Upper lobe of right lung (tissue), 1 donor: Measurements from ENCODE around the gene APBA2. TPM values are rescaled to one million over a fixed set of nuclear protein-coding genes. Genes with fewer than 3 reads are reported as not detected.

Experiments used
- ATAC-seq: fragments of 200-7000 bp; cut with Tn5 transposase; one replicate; pipeline ENCODE4 v1.9.1; 2020; ENCODE audit warnings: mild to moderate bottlenecking, moderate library complexity
- DNase-seq: peaks from one replicate; pipeline ENCODE4 v3.0.0-alpha.2; 2020
- H3K27ac ChIP-seq: fragments of 200-600 bp; one replicate; pipeline ENCODE4 v1.8.0; 2022
- H3K27me3 ChIP-seq: fragments of 200-600 bp; one replicate; pipeline ENCODE4 v1.8.0; 2022; ENCODE audit warnings: mild to moderate bottlenecking
- H3K36me3 ChIP-seq: fragments of 200-600 bp; one replicate; pipeline ENCODE4 v1.8.0; 2022
- H3K4me1 ChIP-seq: fragments of 200-600 bp; one replicate; pipeline ENCODE4 v1.8.0; 2022
- H3K4me3 ChIP-seq: fragments of 200-600 bp; one replicate; pipeline ENCODE4 v1.8.0; 2022; ENCODE audit warnings: mild to moderate bottlenecking
- H3K9me3 ChIP-seq: fragments of 200-600 bp; one replicate; pipeline ENCODE4 v1.8.0; 2022
- intact Hi-C: fragments of 100-400 bp; cut with DNase I; formaldehyde crosslinking; loops from one replicate; pipeline ENCODE4 v1.11.0; 2022
- total RNA-seq: library from RNA; stranded (reverse); fragmentation: NEBNext Ultra II Directional; extraction: Animal tissue kit (Norgen Biotek cat#: 25700); gene quantifications from one replicate; pipeline ENCODE4 v1.2.1, GENCODE V29; 2021
- TF ChIP-seq, protein P1 (sequence below): fragments of 200-600 bp; IDR thresholded peaks from one replicate; pipeline ENCODE4 v1.8.0; 2022; ENCODE audit warnings: antibody characterized with exemption
- donor health status: DM: no; HTN: yes; CAD: no; lungs with severe emphysema.

Gene APBA2
- total RNA-seq, 1 donor from 2014 or later, result 4.2 TPM

- Histone ChIP-seq H3K27me3 (no peaks in the 10 kb centered on the region), H3K27ac (no peak overlapping the region), H3K9me3 (no peaks in the 10 kb centered on the region), H3K36me3 (no peaks in the 10 kb centered on the region), H3K4me1 (no peaks in the 10 kb centered on the region), H3K4me3 (no peak overlapping the region)
- ATAC-seq (no peak), DNase-seq (no peak)
- intact Hi-C loops, result no loop called here
- TF ChIP-seq, protein P1, sequence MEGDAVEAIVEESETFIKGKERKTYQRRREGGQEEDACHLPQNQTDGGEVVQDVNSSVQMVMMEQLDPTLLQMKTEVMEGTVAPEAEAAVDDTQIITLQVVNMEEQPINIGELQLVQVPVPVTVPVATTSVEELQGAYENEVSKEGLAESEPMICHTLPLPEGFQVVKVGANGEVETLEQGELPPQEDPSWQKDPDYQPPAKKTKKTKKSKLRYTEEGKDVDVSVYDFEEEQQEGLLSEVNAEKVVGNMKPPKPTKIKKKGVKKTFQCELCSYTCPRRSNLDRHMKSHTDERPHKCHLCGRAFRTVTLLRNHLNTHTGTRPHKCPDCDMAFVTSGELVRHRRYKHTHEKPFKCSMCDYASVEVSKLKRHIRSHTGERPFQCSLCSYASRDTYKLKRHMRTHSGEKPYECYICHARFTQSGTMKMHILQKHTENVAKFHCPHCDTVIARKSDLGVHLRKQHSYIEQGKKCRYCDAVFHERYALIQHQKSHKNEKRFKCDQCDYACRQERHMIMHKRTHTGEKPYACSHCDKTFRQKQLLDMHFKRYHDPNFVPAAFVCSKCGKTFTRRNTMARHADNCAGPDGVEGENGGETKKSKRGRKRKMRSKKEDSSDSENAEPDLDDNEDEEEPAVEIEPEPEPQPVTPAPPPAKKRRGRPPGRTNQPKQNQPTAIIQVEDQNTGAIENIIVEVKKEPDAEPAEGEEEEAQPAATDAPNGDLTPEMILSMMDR, result no peak
These were observed 236.1 kb downstream of the APBA2 start for GRCh38 chr15:29121907-29122306.

DNA sequence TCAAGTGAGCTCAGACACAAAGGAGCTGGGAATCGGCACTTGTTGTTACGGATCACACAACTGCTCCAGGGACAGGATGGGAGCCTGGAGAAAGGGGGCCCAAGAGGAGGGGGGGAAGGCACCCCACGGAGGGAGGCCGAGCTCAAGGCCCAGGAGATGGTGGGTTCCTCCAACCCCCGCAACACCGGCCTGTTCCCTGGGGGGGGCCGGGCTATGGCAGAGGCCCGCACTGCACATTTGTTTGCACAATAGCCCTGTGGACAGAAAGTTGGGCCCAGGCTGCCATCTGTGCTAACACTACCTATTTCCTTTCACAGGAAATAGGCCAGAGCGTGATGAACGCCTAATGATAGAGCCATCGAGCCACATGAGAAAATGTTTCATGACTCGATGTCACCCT lies 236.7 kb downstream of the APBA2 start:
- Histone ChIP-seq H3K36me3 (no peaks in the 10 kb centered on the region), H3K4me1 (no peaks in the 10 kb centered on the region), H3K27ac (no peak overlapping the region), H3K9me3 (no peaks in the 10 kb centered on the region), H3K4me3 (no peak overlapping the region), H3K27me3 (no peaks in the 10 kb centered on the region)
- intact Hi-C loops, result no loop called here
- TF ChIP-seq, protein P1, result no peak
- ATAC-seq (no peak), DNase-seq (no peak)

DNA sequence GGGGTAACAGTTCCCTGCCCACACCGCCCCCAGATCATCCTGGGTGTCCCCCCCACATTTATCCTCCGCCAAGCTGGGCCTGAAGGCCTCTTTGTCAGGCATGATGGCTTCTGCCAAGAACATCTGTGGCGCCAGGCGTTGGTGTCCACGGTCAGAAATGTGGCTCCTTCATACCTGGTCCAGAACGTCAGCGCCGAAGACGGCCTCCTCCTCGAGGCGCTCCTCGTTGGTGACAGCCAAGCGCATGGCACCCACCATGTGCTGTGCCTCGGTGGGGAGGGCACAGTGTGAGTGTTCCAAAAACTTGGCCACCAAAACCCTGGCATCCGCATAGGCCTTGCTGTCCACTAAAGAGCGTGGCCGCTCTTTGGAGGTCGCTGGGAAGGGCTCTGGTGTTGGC lies 237.4 kb downstream of the APBA2 start:
- Histone ChIP-seq H3K4me3 (no peak overlapping the region), H3K27ac (no peak overlapping the region), H3K9me3 (no peaks in the 10 kb centered on the region), H3K36me3 (no peaks in the 10 kb centered on the region), H3K4me1 (no peaks in the 10 kb centered on the region), H3K27me3 (no peaks in the 10 kb centered on the region)
- intact Hi-C loops, result no loop called here
- TF ChIP-seq, protein P1, result no peak
- ATAC-seq (no peak), DNase-seq (no peak)

GRCh38 chr15:29123991-29124390 lies 238.2 kb downstream of the APBA2 start:
- DNase-seq, result no peak

DNA sequence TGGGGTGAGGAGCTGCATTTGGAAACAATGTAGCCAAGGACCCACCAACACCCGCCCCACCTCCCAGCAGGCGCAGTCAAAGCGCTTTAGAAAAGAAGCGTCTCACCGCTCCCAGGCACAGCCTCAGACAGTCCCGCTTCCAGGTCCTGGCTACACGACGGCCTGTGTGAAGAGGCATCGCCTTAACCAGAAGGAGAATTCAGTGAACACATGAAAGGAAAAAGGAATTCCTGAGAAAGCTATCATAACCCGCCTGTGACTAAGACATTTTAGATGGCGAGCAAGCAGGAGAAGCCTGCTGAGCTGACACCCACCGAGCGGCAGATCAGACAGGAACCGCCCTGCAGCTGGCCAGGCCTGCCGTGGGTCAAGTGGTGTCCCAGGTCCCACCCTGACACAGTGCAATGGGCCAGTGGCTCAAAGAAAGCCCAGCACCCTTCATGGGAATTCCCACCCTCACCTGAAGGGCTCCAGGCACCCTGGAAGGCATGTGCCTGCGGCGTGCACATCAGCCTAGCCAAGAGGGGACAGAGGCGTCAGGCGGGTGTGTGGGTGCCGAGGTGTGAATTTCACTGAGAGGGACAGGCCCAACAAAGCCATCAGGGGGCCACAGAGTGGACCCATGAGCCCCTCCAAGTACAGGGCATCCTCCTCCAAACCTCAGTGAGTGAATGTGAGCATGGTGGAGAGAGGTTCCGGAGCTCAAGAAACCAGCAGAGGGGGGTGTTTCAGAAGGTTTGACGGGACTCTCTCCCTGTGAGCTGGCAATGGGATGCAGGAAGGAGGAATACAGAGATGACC lies 239.0 kb downstream of the APBA2 start:
- no peak for DNase-seq

More at GRCh38 chr15:29123991-29124390, 238.2 kb downstream of the APBA2 start:
- Histone ChIP-seq H3K4me1 (no peaks in the 10 kb centered on the region), H3K4me3 (no peak overlapping the region), H3K9me3 (no peaks in the 10 kb centered on the region), H3K27me3 (no peaks in the 10 kb centered on the region), H3K27ac (no peak overlapping the region), H3K36me3 (no peaks in the 10 kb centered on the region)
- no peak for ATAC-seq
- TF ChIP-seq, protein P1, result no peak
- intact Hi-C loops, result no loop called here

More for the DNA sequence above, 239.0 kb downstream of the APBA2 start:
- no peaks in the 10 kb centered on the region for H3K9me3 ChIP-seq
- ATAC-seq, result no peak
- intact Hi-C loops, result no loop called here
- H3K4me1 ChIP-seq, result no peaks in the 10 kb centered on the region
- H3K36me3 ChIP-seq, result no peaks in the 10 kb centered on the region
- no peaks in the 10 kb centered on the region for H3K27me3 ChIP-seq
- no peak overlapping the region for H3K4me3 ChIP-seq
- H3K27ac ChIP-seq, result no peak overlapping the region
- TF ChIP-seq, protein P1, result no peak
